Measurements from ENCODE around the gene SSC5D. TPM values are rescaled to one million over a fixed set of nuclear protein-coding genes. Genes with fewer than 3 reads are reported as not detected.
A peak's percentile ranks its signal among the peaks of the same experiment; 100 is the strongest.

Gene SSC5D
- total RNA-seq, 1 donor: 10.7 TPM

DNA sequence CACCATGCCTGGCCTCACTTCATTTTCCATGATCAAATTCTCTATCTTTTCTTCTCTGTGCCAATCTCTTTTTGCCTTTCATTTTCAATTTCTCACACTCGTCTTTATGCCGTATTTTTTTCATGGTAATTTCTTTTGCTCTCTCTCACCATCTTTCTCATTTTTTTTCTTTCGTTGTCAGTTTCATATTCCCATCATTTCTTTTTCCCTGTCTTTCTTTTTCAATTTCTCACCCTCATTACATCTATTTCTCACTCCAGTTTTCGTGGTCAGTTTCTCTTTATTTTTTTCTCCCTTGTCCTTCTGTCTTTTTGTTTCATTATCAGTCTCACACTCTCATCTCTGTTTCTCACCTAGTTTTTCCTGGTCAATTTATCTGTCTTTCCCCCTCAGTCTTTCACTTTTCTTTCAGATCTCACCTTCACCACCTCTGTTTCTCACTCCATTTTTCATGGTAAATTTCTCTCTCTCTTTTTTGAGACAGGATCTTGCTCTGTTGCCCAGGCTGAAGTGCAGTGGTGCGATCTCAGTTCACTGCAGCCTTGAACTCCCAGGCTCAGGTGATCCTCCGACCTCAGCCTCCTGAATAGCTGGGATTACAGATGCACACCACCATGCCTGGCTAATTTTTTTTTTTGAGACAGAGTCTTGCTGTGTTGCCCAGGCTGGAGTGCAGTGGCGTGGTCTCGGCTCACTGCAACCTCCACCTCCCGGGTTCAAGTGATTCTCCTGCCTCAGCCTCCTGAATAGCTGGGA, 14.1 kb downstream of the SSC5D start:
- TF ChIP-seq, protein P1, sequence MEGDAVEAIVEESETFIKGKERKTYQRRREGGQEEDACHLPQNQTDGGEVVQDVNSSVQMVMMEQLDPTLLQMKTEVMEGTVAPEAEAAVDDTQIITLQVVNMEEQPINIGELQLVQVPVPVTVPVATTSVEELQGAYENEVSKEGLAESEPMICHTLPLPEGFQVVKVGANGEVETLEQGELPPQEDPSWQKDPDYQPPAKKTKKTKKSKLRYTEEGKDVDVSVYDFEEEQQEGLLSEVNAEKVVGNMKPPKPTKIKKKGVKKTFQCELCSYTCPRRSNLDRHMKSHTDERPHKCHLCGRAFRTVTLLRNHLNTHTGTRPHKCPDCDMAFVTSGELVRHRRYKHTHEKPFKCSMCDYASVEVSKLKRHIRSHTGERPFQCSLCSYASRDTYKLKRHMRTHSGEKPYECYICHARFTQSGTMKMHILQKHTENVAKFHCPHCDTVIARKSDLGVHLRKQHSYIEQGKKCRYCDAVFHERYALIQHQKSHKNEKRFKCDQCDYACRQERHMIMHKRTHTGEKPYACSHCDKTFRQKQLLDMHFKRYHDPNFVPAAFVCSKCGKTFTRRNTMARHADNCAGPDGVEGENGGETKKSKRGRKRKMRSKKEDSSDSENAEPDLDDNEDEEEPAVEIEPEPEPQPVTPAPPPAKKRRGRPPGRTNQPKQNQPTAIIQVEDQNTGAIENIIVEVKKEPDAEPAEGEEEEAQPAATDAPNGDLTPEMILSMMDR (IDR thresholded peaks at IDR 0.05; ENCODE audit: insufficient read depth, low read length): no peak
- H3K4me3 ChIP-seq (ENCODE audit: low read depth, low read length): no peak overlapping the region
- no peak for DNase-seq (ENCODE audit: low read depth)

DNA sequence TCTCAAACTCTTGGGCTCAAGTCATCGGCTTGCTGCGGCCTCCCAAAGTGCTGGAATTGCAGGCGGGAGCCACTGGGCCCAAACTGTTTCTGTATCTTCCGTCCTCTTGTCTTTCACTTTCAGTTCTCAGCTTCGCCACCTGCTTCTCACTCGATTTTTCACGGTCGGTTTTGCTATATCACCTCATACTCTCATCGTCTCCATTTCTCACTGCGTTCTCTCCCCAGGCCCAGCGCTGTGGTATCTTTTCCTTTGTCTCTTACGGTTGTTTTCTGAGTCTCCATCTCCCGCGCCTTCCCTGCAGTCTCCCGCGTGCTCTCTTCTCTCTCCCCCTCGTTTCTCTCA, 14.9 kb downstream of the SSC5D start:
- TF ChIP-seq, protein P1 (IDR thresholded peaks at IDR 0.05; ENCODE audit: insufficient read depth, low read length): no peak
- H3K4me3 ChIP-seq (ENCODE audit: low read depth, low read length): no peak overlapping the region
- no peak for DNase-seq (ENCODE audit: low read depth)

DNA sequence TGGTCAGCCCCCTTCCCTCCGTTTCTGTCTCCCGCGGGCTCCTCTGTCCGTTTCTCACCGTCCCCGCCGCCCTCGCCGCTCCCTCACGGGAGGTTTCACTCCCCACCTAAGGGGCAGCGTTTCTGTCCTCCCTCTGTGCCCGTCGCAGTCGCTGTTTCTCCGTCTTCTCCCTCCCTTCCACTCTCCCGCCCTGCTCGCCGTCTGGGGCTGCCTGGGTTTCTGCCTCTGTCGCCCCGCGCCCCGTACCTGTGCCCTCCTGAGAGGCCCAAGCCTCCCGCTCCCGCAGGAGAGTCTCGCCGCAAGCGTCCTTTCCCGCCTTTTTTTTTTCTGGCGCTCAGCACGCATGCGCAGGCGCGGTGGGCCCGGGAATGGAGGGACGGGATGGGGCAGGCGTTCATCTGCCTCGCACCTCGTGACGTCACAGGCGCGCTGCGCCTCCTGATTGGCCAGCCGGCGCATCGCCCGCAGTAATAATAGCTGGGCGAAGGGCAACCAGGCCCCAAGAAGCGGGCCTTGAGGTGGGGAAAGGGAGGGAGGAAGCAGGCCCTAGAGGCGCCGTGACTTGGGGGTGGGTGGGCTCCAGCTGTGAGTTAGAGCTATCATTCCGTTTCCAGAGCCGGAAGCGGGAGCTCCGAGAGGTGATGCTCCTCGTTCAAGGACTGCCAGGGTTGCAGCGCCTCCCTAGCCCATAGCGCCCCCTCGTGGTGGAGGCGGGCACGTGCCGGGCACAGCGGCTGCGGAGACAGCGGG, 15.4 kb downstream of the SSC5D start:
- DNase-seq (ENCODE audit: low read depth): peak; percentile 90
- TF ChIP-seq, protein P1 (IDR thresholded peaks at IDR 0.05; ENCODE audit: insufficient read depth, low read length): peak; percentile 98

DNA sequence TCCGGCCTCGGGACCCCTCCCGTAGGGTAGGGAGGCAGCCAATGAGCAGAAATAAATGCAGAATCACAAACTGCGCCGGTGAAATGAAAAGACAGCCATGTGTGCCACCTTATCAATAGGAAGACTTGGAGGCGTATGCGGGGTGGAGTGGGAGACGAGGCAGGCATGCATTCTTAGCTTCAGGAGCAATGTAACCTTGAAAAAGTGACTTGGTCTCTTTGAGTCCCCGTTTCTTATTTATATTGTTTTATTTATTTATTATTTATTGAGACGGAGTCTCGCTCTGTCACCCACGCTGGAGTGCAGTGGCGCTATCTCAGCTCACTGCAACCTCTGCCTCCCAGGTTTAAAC, 16.0 kb downstream of the SSC5D start:
- no peak overlapping the region for H3K4me3 ChIP-seq (ENCODE audit: low read depth, low read length)
- TF ChIP-seq, protein P1 (IDR thresholded peaks at IDR 0.05; ENCODE audit: insufficient read depth, low read length): no peak
- DNase-seq (ENCODE audit: low read depth): no peak

More for the DNA sequence above, 15.4 kb downstream of the SSC5D start:
- peak overlapping the region; percentile 67 for H3K4me3 ChIP-seq (ENCODE audit: low read depth, low read length)

DNA sequence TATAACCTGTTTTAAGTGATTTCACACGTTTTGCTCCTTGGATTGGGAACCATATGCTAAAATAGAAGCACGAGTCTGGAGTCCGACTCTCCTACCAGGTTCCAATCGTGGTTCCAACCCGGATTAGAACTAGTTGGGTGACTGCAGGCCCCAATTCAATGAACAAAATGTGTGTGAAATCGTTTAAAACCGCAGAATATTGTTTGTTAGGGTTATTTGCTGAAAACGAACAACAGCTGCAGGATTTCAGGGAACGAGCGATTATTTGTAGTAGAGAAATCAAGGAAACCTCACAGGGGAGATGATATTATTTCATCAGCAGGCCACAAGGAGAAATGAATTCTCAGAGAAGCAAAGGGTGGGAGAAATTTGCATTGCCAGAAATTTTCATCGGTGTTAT, 16.7 kb downstream of the SSC5D start:
- no peak for DNase-seq (ENCODE audit: low read depth)
- TF ChIP-seq, protein P1 (IDR thresholded peaks at IDR 0.05; ENCODE audit: insufficient read depth, low read length): no peak
- no peak overlapping the region for H3K4me3 ChIP-seq (ENCODE audit: low read depth, low read length)

DNA sequence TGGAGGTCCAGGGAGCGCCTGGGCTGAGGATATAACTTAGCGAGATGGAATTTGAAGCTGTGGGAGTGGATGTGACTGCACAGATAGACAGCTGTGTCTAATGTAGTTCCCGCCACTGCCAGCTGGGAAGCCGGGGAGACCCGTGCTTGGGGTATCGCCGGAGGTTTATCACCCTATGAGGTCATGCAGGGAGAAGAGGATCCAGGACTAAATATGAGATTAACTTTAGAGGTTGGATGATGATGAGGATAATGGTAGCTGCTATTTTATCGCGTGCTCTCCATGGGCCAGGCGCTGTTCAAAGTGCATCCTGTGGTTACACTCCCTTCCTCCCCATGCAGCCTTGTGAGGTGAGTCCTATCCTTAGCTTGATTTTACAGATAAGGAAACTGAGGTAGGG, 19.9 kb downstream of the SSC5D start:
- H3K4me3 ChIP-seq (ENCODE audit: low read depth, low read length): no peak overlapping the region
- DNase-seq (ENCODE audit: low read depth): no peak
- TF ChIP-seq, protein P1 (IDR thresholded peaks at IDR 0.05; ENCODE audit: insufficient read depth, low read length): no peak

Data from fibroblast of the aortic adventitia (primary cell).